A673 (cell line): Measurements from ENCODE around the gene MMP10.

Experiments
- EZH2 ChIP-seq: fragments of 200-600 bp; sonication (generic); IDR thresholded peaks from 2 replicates; pipeline ENCODE4 v1.6.1; 2017; ENCODE audit warnings: borderline replicate concordance, low read depth, mild to moderate bottlenecking, mixed read lengths, antibody characterized with exemption, low read length; ENCODE audit not compliant: poor library complexity, severe bottlenecking
- TF ChIP-seq, protein P1 (sequence below): fragments of 300-800, 200-600 bp; sonication (generic); conservative IDR thresholded peaks from 2 replicates; pipeline ENCODE4 v1.5.1; 2017; ENCODE audit warnings: low read depth, mild to moderate bottlenecking, antibody characterized with exemption, low read length, moderate library complexity, mixed read lengths

DNA sequence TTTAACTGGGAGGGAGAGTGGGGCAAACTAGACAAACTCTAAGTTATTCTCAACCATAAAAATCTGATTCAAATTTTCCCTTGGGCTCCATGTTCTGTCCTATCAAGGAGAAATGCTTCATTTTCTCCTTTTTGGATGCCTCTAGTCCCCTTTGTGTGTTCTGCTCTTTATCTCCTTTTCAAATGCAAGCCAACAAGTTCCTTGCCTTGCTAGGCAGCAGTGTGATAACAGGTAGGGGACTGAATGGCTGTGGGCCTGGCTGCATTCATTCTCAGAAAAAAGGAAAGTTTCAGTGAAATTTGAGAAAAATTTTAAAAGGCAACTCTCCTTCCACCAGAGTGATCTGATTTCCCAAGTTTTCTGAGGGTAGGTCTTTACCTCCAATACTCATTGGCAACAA lies 28.8 kb downstream of the MMP10 start:
- TF ChIP-seq, protein P1, sequence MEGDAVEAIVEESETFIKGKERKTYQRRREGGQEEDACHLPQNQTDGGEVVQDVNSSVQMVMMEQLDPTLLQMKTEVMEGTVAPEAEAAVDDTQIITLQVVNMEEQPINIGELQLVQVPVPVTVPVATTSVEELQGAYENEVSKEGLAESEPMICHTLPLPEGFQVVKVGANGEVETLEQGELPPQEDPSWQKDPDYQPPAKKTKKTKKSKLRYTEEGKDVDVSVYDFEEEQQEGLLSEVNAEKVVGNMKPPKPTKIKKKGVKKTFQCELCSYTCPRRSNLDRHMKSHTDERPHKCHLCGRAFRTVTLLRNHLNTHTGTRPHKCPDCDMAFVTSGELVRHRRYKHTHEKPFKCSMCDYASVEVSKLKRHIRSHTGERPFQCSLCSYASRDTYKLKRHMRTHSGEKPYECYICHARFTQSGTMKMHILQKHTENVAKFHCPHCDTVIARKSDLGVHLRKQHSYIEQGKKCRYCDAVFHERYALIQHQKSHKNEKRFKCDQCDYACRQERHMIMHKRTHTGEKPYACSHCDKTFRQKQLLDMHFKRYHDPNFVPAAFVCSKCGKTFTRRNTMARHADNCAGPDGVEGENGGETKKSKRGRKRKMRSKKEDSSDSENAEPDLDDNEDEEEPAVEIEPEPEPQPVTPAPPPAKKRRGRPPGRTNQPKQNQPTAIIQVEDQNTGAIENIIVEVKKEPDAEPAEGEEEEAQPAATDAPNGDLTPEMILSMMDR: no peak
- no peak for TF ChIP-seq EZH2
